Measurements from ENCODE around the gene SDK2.

DNA sequence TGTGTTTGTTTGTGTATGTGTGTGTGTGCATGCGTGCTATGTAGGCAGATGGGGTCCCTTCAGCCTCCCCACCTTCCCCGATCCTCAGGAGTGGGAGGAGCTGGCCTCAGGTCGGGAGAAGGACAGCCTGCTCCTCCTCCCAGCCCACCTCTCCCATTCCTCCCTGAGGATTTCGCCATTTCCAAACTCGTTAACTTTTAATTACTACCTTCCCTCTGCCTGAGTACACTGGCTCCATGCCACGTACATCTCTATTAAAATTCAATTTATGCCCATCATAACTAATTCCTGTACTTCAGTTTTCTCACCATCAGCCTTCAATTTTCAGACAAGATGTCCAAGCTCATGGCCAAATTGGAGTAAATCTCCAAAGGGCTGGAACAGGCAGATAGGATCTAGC lies 148.6 kb downstream of the SDK2 start:
- TF ChIP-seq POLR2A (IDR thresholded peaks at IDR 0.05; ENCODE audit: low read depth, low read length), result no peak
- TF ChIP-seq POLR2AphosphoS5 (IDR thresholded peaks at IDR 0.05; ENCODE audit: low read depth, low read length), result no peak
- TF ChIP-seq TAF1 (IDR thresholded peaks at IDR 0.05; ENCODE audit: low read depth, low read length), result no peak
- no peak for TF ChIP-seq PAX5 (IDR thresholded peaks at IDR 0.05; ENCODE audit: insufficient read depth, low read length, severe bottlenecking)
- TF ChIP-seq POU2F2 (IDR thresholded peaks at IDR 0.05; ENCODE audit: low read depth, low read length), result no peak
